GM12801 (cell line): Measurements from ENCODE around the gene LEP.

ENCODE experiments used
- CTCF ChIP-seq: IDR thresholded peaks from one replicate; pipeline ENCODE4 v1.5.1; 2011; ENCODE audit warnings: control low read depth; ENCODE audit not compliant: insufficient read length; ENCODE audit errors: extremely low read depth

The LEP gene

GRCh38 chr7:128264477-128264876 is 23.4 kb downstream of the LEP start:
- no peak for TF ChIP-seq CTCF

GRCh38 chr7:128265156-128265905 is 24.3 kb downstream of the LEP start:
- no peak for TF ChIP-seq CTCF

GRCh38 chr7:128265906-128266300 is 24.8 kb downstream of the LEP start:
- no peak for TF ChIP-seq CTCF

- no peak for TF ChIP-seq CTCF
Measured at GRCh38 chr7:128266529-128266882, 25.4 kb downstream of the LEP start.

- no peak for TF ChIP-seq CTCF
Measured at GRCh38 chr7:128266883-128267594, 26.0 kb downstream of the LEP start.

DNA sequence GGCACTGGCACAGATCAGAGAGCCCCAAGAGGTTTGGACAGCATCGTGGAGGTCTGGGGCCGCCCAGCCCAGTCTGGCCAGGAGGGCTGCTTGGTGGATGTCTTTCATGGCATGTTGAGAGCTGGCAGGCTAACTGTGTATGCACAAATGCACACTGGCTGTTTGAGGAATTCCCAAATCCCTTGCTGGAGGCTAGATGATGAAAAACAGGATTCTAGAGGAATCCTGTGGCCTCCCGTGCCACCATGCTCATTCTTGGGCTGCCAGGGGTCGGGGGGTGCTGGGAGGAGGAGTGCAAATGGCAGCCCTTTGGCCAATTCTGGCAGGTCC is 26.5 kb downstream of the LEP start:
- no peak for TF ChIP-seq CTCF

GRCh38 chr7:128268233-128268632 is 27.2 kb downstream of the LEP start:
- no peak for TF ChIP-seq CTCF
